NCI-H146 (cell line): ENCODE results near the gene ZMYM3.
A peak's percentile ranks its signal among the peaks of the same experiment; 100 is the strongest.

ENCODE experiments used
- DNase-seq: peaks from one replicate; lab custom pipeline; 2025; lab: John Stamatoyannopoulos, UW

The ZMYM3 gene

GRCh38 chrX:71214604-71215337, 39.2 kb downstream of the ZMYM3 start:
- peak; percentile 71 for DNase-seq

- no peak for DNase-seq
Observed at GRCh38 chrX:71214152-71214551, 39.8 kb downstream of the ZMYM3 start.

- DNase-seq: no peak
Observed at GRCh38 chrX:71212536-71212935, 41.4 kb downstream of the ZMYM3 start.

- no peak for DNase-seq
Observed at GRCh38 chrX:71210816-71211215, 43.1 kb downstream of the ZMYM3 start.

- DNase-seq: no peak
Observed at GRCh38 chrX:71199252-71200008, 54.5 kb downstream of the ZMYM3 start.

- DNase-seq: no peak
Observed at GRCh38 chrX:71198066-71198465, 55.9 kb downstream of the ZMYM3 start.

- DNase-seq: no peak
Observed at GRCh38 chrX:71195964-71196649, 57.8 kb downstream of the ZMYM3 start.

GRCh38 chrX:71191248-71191647, 62.7 kb downstream of the ZMYM3 start:
- DNase-seq: no peak
